Mammary epithelial cell (primary cell): ENCODE results near the gene TMEM255B.

Experiments used
- CTCF ChIP-seq, 2 donors: IDR thresholded peaks in 1 of 2; conservative IDR thresholded peaks in 1 of 2; 2 replicates each; pipeline ENCODE4 v1.5.1; 2011 to 2012; ENCODE audit warnings: inconsistent platforms in 2 of 2, low read length in 2 of 2, mild to moderate bottlenecking in 2 of 2, control low read depth in 1 of 2, low read depth in 1 of 2; ENCODE audit not compliant: insufficient read depth in 1 of 2; ENCODE audit errors: extremely low read depth in 1 of 2
- EZH2 ChIP-seq: IDR thresholded peaks from 2 replicates; pipeline ENCODE4 v1.6.1; 2012; ENCODE audit warnings: low read length, inconsistent platforms, borderline replicate concordance

- TF ChIP-seq CTCF (conservative IDR thresholded peaks at IDR 0.05 in 1 of 2, IDR thresholded peaks at IDR 0.05 in 1 of 2; ENCODE audit: extremely low read depth in 1 of 2, insufficient read depth in 1 of 2, low read depth in 1 of 2, low read length in 2 of 2) (no peak), EZH2 (no peak)
Measured at GRCh38 chr13:113865427-113865826, 106.4 kb downstream of the TMEM255B start.
